ENCODE data around the gene SPTAN1.
"Not testable (repeated sequence)": the region's sequence is repeated elsewhere in the genome, so short reads cannot be mapped to it uniquely, and the experiment has no call there.

SPTAN1 gene

GRCh38 chr9:128657796-128658195 is 105.4 kb downstream of the SPTAN1 start:
- no peak for DNase-seq (ENCODE audit: low read depth, low spot score)

DNA sequence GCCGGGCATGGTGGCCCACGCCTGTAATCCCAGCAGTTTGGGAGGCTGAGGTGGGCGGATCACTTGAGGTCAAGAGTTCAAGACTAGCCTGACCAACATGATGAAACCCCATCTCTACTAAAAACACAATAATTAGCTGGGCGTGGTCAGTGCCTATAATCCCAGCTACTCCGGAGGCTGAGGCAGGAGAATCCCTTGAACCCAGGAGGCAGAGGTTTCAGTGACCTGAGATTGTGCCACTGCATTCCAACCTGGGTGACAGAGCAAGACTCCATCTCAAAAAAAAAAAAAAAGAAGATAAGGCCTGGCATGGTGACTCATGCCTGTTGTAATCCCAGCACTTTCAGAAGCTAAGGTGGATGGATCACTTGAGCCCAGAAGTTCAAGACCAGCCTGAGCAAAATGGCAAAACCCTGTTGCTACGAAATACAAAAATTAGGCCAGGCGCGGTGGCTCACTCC is 114.1 kb downstream of the SPTAN1 start:
- DNase-seq (ENCODE audit: low read depth, low spot score): not testable (repeated sequence)

- DNase-seq (ENCODE audit: low read depth, low spot score): no peak
Observed at GRCh38 chr9:128669786-128670185, 117.4 kb downstream of the SPTAN1 start.

- no peak for DNase-seq (ENCODE audit: low read depth, low spot score)
Observed at GRCh38 chr9:128675382-128675781, 123.0 kb downstream of the SPTAN1 start.

- DNase-seq (ENCODE audit: low read depth, low spot score): no peak
Observed at GRCh38 chr9:128677794-128678193, 125.4 kb downstream of the SPTAN1 start.
